ENCODE results near the gene METTL16. TPM values are rescaled to one million over a fixed set of nuclear protein-coding genes. Genes with fewer than 3 reads are reported as not detected.

The METTL16 gene
- total and polyA plus RNA-seq, 2 of the 8 experiments (the other 6 are each of a cell fraction or from before 2014, with no cell fraction given), result 22.8 to 59.4 TPM

DNA sequence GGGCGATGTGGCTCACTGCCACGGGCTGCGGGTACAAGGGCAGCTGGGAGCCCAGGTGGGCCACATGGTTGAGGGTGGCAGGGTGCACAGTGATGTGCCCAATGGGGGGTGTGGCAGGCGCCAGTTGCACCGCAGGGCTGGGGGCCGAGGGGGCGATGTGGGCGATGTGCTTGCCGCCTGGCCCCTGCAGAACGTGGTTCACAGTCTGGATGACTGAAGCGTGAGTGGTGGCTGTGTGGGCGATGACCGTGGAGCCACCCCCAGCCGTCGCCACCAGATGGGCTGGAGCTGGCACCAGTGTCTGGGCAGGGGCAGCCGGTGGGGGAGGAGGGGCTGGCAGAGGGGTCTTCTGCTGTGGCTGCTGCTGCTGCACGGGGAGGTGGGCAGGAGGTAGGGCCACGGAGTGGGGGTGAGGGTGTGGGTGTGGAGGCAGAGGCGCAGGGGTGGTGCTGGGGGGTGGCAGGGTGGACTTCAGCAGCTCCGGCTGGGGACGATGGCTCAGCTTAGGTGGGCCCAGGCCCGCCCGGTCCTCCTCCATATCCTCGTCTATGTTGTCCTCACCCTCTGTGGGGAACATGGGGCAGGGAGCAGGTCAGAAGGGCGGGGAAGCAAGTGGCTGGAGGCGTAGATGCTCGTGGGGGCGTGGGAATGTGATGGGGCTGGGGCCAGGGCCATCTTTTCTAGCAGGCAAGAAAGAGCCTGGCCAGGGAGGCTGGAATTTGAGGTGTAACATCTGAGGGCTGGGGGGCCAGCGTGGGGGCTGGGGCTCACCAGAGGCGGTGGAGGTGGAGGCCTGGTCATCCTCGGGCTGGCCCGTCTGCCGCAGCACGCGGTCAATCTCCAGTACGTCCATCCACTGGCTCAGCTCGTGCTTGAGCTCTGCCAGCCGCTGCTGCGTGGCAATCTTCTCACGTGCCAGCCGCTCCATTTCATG is 124.3 kb downstream of the METTL16 start:
- Histone ChIP-seq H3K79me1 (ENCODE audit: low read depth, low read length) (peaks cover 7% of the 10 kb centered on the region; the same call in 1 of the 2 replicates), H4K91ac (replicated peaks; ENCODE audit: insufficient read length, low read length) (no peak overlapping the region), H4K5ac (ENCODE audit: insufficient read length, low read depth, low read length) (no peak overlapping the region), H4K20me1 (replicated peaks in 1 of 2; ENCODE audit: control insufficient read depth in 1 of 2, insufficient read depth in 2 of 2, low read length in 2 of 2) (peaks cover 8% of the 10 kb centered on the region in 2 experiments), H2BK15ac (ENCODE audit: low read length) (no peak overlapping the region), H3K79me2 (ENCODE audit: control insufficient read depth in 1 of 2, insufficient read depth in 2 of 2, low read length in 2 of 2) (peaks cover 0 to 19% of the 10 kb centered on the region in 2 experiments; a peak in 1 of 4 replicates), H3K4me2 (ENCODE audit: insufficient read depth in 1 of 2, low read depth in 2 of 2, low read length in 2 of 2) (no peak overlapping the region), H2AK5ac (ENCODE audit: low read depth, low read length) (no peak overlapping the region), H3K18ac (ENCODE audit: extremely low read depth, low read length) (no peak overlapping the region), H3K4ac (replicated peaks; ENCODE audit: insufficient read length, low read depth, low read length) (no peak overlapping the region), H2AFZ (ENCODE audit: low read length) (no peak overlapping the region), H2BK12ac (ENCODE audit: low read depth, low read length) (no peak overlapping the region), H4K8ac (ENCODE audit: extremely low read depth, insufficient read depth, low read length) (no peak overlapping the region), H3K4me1 (replicated peaks in 1 of 4; ENCODE audit: control insufficient read depth in 3 of 4, insufficient read depth in 4 of 4, low read length in 3 of 4) (peaks cover 4 to 17% (median 9%) of the 10 kb centered on the region in 4 experiments; a peak in 6 of 7 replicates), H2BK20ac (ENCODE audit: low read length) (no peak overlapping the region), H2BK5ac (ENCODE audit: low read depth, low read length) (no peak overlapping the region), H3K9ac (replicated peaks in 1 of 4; ENCODE audit: extremely low read depth in 1 of 4, low read depth in 3 of 4, low read length in 3 of 4) (no peak overlapping the region), H3K56ac (replicated peaks; ENCODE audit: insufficient read length, low read depth, low read length) (no peak overlapping the region), H3K4me3 (ENCODE audit: extremely low read depth in 1 of 4, insufficient read depth in 2 of 4, low read depth in 3 of 4, low read length in 4 of 4) (no peak overlapping the region), H2BK120ac (replicated peaks; ENCODE audit: low read depth, low read length) (no peak overlapping the region), H3K23ac (ENCODE audit: insufficient read length) (no peak overlapping the region), H3K23me2 (ENCODE audit: low read depth, low read length) (peaks cover 4% of the 10 kb centered on the region; the same call in 1 of the 2 replicates), H3K14ac (ENCODE audit: insufficient read length) (no peak overlapping the region), H3K27me3 (replicated peaks in 1 of 4; ENCODE audit: control insufficient read depth in 3 of 4, extremely low read depth in 1 of 4, insufficient read depth in 3 of 4, low read length in 3 of 4) (no peaks in the 10 kb centered on the region), H3K9me3 (ENCODE audit: insufficient read depth in 2 of 2, low read depth in 1 of 2, low read length in 1 of 2) (no peaks in the 10 kb centered on the region), H3K27ac (ENCODE audit: low read depth, low read length) (no peak overlapping the region), H3K36me3 (ENCODE audit: control insufficient read depth in 2 of 4, insufficient read depth in 4 of 4, low read length in 3 of 4) (peaks cover 0 to 8% (median 5%) of the 10 kb centered on the region in 4 experiments; a peak in 3 of 8 replicates)
- 91% methylated on average over 29 of the region's 41 CpGs; no CpG with 5 or more reads in 1 of the 2 experiments for WGBS, 2 experiments (ENCODE audit: extremely low coverage in 1 of 2, insufficient coverage in 1 of 2, insufficient read length in 1 of 2, insufficient replicate concordance in 2 of 2, low coverage in 1 of 2, low lambda C conversion rate in 2 of 2, missing lambda C conversion rate in 1 of 2)
- no peak for DNase-seq (ENCODE audit: low read depth in 1 of 2, low spot score in 2 of 2)
- no peak for FAIRE-seq
- POLR2A ChIA-PET (ENCODE audit: partially characterized antibody), result interaction anchor here (1.1 to 15.4 kb wide), 3 partner anchors 14 to 24 kb away, joined by 3 to 193 read pairs (median 10); partner anchors contain the start of gene MNT
- CTCF ChIA-PET (ENCODE audit: partially characterized antibody), result interaction anchor here (0.7 to 11.8 kb wide), 9 partner anchors 8 to 29 kb away, joined by 3 to 209 read pairs (median 4); no protein-coding TSS in a partner anchor
- TF ChIP-seq EGR1 (IDR thresholded peaks at IDR 0.05; ENCODE audit: borderline replicate concordance, low read depth, low read length), result no peak
- TF ChIP-seq SIN3A (conservative IDR thresholded peaks at IDR 0.05 in 1 of 2, IDR thresholded peaks at IDR 0.05 in 1 of 2; ENCODE audit: low read depth in 1 of 2, low read length in 2 of 2), result no peak
- TF ChIP-seq RNF2 (IDR thresholded peaks at IDR 0.05; ENCODE audit: borderline replicate concordance, low read depth, low read length, missing control alignments, poor library complexity, severe bottlenecking), result no peak
- TF ChIP-seq POLR2AphosphoS5 (IDR thresholded peaks at IDR 0.05; ENCODE audit: low read depth, low read length), result no peak
